SU-DHL-6 (cell line): ENCODE results near the gene MCTP1.

Source experiments
- H2AFZ ChIP-seq: fragments of 200-600 bp; sonication (generic); 2 replicates; pipeline ENCODE4 v1.6.1; 2014; ENCODE audit warnings: low read depth, mild to moderate bottlenecking, moderate library complexity, mixed read lengths, antibody characterized with exemption, low read length; ENCODE audit not compliant: severe bottlenecking
- H3F3A ChIP-seq: fragments of 200-600 bp; shearing (Covaris generic); 2 replicates; pipeline ENCODE4 v1.6.0; 2016; ENCODE audit warnings: antibody characterized with exemption, mild to moderate bottlenecking; ENCODE audit not compliant: insufficient read depth
- H3K27ac ChIP-seq: fragments of 200-600 bp; sonication (generic); 2 replicates; pipeline ENCODE4 v1.5.1; 2016; ENCODE audit warnings: low read depth, mild to moderate bottlenecking, low read length, moderate library complexity, mixed read lengths
- H3K27me3 ChIP-seq: fragments of 200-600 bp; sonication (generic), shearing (Covaris generic); 2 replicates; pipeline ENCODE4 v1.6.0; 2014; ENCODE audit warnings: mild to moderate bottlenecking, low read length
- H3K36me3 ChIP-seq: fragments of 200-600 bp; sonication (generic); 2 replicates; pipeline ENCODE4 v1.6.1; 2014; ENCODE audit warnings: mild to moderate bottlenecking, low read length, mixed read lengths
- H3K4me2 ChIP-seq: fragments of 300-600, 200-600 bp; shearing (Covaris generic), sonication (generic); 2 replicates; pipeline ENCODE4 v1.6.0; 2014; ENCODE audit warnings: low read length, low read depth, mild to moderate bottlenecking; ENCODE audit not compliant: poor library complexity, severe bottlenecking
- H3K4me3 ChIP-seq: fragments of 200-600 bp; sonication (generic); 2 replicates; pipeline ENCODE4 v1.5.1; 2014; ENCODE audit warnings: antibody characterized with exemption, low read length, mild to moderate bottlenecking, mixed read lengths; ENCODE audit not compliant: insufficient read depth, poor library complexity, severe bottlenecking
- H3K79me2 ChIP-seq: fragments of 200-600 bp; sonication (generic); 2 replicates; pipeline ENCODE4 v1.6.1; 2014; ENCODE audit warnings: mild to moderate bottlenecking, low read length, moderate library complexity; ENCODE audit not compliant: insufficient read depth
- H3K9ac ChIP-seq: fragments of 200-600 bp; sonication (generic); 2 replicates; pipeline ENCODE4 v1.7.0; 2014; ENCODE audit warnings: mild to moderate bottlenecking, low read length
- H3K9me2 ChIP-seq: fragments of 200-600 bp; sonication (generic); replicated peaks from 2 replicates; pipeline ENCODE4 v1.6.1; 2014; ENCODE audit warnings: low read length; ENCODE audit not compliant: insufficient read depth
- H3K9me3 ChIP-seq: fragments of 200-600 bp; sonication (generic); 2 replicates; pipeline ENCODE4 v1.6.1; 2014; ENCODE audit warnings: low read length, mixed read lengths; ENCODE audit not compliant: insufficient read depth
- H4K20me1 ChIP-seq: fragments of 200-600 bp; sonication (generic); 2 replicates; pipeline ENCODE4 v1.6.1; 2014; ENCODE audit warnings: low read depth, mild to moderate bottlenecking, antibody characterized with exemption, low read length, moderate library complexity, mixed read lengths
- EZH2phosphoT487 ChIP-seq: fragments of 200-600 bp; sonication (generic), shearing (Covaris generic); conservative IDR thresholded peaks from 2 replicates; pipeline ENCODE4 v1.6.1; 2018; ENCODE audit warnings: mild to moderate bottlenecking, antibody characterized with exemption, low read length, moderate library complexity, mixed read lengths
- TF ChIP-seq, protein P1 (sequence below): fragments of 200-600 bp; sonication (generic); IDR thresholded peaks from one replicate; pipeline ENCODE4 v1.5.1; 2017; ENCODE audit warnings: antibody characterized with exemption, mild to moderate bottlenecking, low read length, moderate library complexity; ENCODE audit not compliant: insufficient read depth, poor library complexity, severe bottlenecking

The MCTP1 gene

DNA sequence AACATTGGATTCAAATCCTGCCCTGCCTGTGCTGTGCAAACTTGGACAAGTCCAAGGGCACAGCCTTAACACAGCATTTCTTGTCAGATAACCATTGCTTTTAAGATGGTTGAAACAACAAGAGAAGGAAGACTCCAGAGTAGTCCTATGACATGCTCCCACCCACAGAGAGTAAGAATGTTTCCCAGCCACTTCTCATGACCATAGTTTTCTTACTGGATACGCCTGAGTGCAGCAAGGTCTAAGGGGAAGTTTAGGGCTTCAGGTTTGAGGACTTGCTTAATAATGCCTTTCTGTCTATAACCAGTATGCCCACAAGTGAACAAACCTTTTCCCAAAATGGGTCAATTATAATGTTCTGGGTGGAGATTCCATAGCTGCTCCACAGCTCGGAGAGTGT, 540.0 kb downstream of the MCTP1 start:
- no peak overlapping the region for H3K27ac ChIP-seq
- TF ChIP-seq EZH2phosphoT487 = no peak
- TF ChIP-seq, protein P1, sequence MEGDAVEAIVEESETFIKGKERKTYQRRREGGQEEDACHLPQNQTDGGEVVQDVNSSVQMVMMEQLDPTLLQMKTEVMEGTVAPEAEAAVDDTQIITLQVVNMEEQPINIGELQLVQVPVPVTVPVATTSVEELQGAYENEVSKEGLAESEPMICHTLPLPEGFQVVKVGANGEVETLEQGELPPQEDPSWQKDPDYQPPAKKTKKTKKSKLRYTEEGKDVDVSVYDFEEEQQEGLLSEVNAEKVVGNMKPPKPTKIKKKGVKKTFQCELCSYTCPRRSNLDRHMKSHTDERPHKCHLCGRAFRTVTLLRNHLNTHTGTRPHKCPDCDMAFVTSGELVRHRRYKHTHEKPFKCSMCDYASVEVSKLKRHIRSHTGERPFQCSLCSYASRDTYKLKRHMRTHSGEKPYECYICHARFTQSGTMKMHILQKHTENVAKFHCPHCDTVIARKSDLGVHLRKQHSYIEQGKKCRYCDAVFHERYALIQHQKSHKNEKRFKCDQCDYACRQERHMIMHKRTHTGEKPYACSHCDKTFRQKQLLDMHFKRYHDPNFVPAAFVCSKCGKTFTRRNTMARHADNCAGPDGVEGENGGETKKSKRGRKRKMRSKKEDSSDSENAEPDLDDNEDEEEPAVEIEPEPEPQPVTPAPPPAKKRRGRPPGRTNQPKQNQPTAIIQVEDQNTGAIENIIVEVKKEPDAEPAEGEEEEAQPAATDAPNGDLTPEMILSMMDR = no peak
- no peaks in the 10 kb centered on the region for H3K36me3 ChIP-seq
- no peak overlapping the region for H2AFZ ChIP-seq
- H3K4me3 ChIP-seq = no peak overlapping the region
- no peaks in the 10 kb centered on the region for H3K9me2 ChIP-seq
- H4K20me1 ChIP-seq = no peaks in the 10 kb centered on the region
- H3K4me2 ChIP-seq = no peak overlapping the region
- H3K79me2 ChIP-seq = no peaks in the 10 kb centered on the region
- H3F3A ChIP-seq = no peaks in the 10 kb centered on the region
- no peak overlapping the region for H3K9ac ChIP-seq
- no peaks in the 10 kb centered on the region for H3K27me3 ChIP-seq
- H3K9me3 ChIP-seq = no peaks in the 10 kb centered on the region

DNA sequence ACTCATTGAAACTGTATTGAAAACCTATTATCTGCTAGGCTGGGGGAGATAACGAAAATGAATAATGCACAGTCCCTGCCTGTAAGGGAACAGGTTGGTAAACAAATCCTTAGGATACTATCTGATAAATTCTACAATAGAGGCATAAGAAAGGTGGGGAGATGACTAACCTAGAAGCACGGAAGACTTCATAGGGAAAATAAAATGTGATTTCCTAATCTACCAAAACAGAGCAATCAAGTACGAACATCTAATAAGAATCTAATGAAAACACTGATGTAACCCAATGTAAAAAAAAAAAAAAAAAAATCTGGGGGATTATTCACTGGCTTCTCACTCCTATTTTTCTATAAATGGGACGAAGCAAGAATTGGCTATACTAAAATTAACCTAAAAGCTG, 542.0 kb downstream of the MCTP1 start:
- Histone ChIP-seq H4K20me1 (no peaks in the 10 kb centered on the region), H3F3A (no peaks in the 10 kb centered on the region), H3K4me2 (no peak overlapping the region), H3K9me2 (no peaks in the 10 kb centered on the region), H3K79me2 (no peaks in the 10 kb centered on the region), H2AFZ (no peak overlapping the region), H3K9ac (no peak overlapping the region), H3K27ac (no peak overlapping the region), H3K27me3 (no peaks in the 10 kb centered on the region), H3K4me3 (no peak overlapping the region), H3K9me3 (no peaks in the 10 kb centered on the region), H3K36me3 (no peaks in the 10 kb centered on the region)
- TF ChIP-seq, protein P1 = no peak
- TF ChIP-seq EZH2phosphoT487 = no peak

DNA sequence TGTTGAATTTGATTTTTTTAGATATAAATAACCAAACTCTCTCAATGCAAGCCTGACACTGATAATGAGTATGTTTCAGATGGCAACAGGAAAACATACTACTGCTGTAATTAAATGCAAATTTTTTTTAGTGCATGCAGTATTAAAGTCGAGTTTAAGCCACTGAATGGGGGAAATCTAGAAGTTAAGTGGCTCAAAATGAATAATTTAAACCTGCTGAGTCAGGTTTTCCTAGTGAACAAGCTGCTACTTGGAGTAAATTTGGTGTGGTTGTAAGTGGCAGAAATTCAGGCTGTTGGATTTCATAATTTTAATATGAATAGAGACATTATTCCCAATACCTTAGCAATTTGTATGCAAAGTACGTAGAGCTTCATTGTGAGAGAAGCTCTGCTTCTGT, 544.6 kb downstream of the MCTP1 start:
- Histone ChIP-seq H3K4me2 (no peak overlapping the region), H2AFZ (no peak overlapping the region), H4K20me1 (no peaks in the 10 kb centered on the region), H3K27me3 (no peaks in the 10 kb centered on the region), H3K9me2 (no peaks in the 10 kb centered on the region), H3K9me3 (no peaks in the 10 kb centered on the region), H3K27ac (no peak overlapping the region), H3K9ac (no peak overlapping the region), H3F3A (no peaks in the 10 kb centered on the region), H3K4me3 (no peak overlapping the region), H3K36me3 (no peaks in the 10 kb centered on the region), H3K79me2 (no peaks in the 10 kb centered on the region)
- TF ChIP-seq, protein P1 = no peak
- no peak for TF ChIP-seq EZH2phosphoT487

DNA sequence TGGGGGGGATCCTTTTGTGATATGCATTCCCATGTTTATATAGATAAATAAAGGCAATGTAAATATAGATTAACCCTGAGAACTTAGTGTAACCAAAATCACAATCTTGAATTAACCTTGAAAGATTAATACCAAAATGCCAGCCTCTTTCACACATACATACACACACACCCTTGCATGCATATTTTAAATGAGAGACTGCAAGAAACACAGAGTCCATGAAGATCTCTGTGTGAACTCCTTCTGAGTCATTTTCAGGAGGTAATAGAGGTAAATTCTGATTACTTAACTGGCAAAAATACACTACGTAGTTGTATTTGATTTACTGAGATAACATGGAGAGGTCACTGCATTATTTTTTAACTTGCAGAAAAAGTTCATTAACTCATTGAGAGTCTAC, 548.4 kb downstream of the MCTP1 start:
- Histone ChIP-seq H3K9me2 (no peaks in the 10 kb centered on the region), H3F3A (no peaks in the 10 kb centered on the region), H3K9ac (no peak overlapping the region), H2AFZ (no peak overlapping the region), H3K4me3 (no peak overlapping the region), H3K27me3 (no peaks in the 10 kb centered on the region), H3K9me3 (no peaks in the 10 kb centered on the region), H3K27ac (no peak overlapping the region), H4K20me1 (no peaks in the 10 kb centered on the region), H3K36me3 (no peaks in the 10 kb centered on the region), H3K4me2 (no peak overlapping the region), H3K79me2 (no peaks in the 10 kb centered on the region)
- no peak for TF ChIP-seq EZH2phosphoT487
- TF ChIP-seq, protein P1 = no peak
